ENCODE data around the gene MVB12B.
"Not testable (repeated sequence)": the region's sequence is repeated elsewhere in the genome, so short reads cannot be mapped to it uniquely, and the experiment has no call there.

Gene MVB12B

DNA sequence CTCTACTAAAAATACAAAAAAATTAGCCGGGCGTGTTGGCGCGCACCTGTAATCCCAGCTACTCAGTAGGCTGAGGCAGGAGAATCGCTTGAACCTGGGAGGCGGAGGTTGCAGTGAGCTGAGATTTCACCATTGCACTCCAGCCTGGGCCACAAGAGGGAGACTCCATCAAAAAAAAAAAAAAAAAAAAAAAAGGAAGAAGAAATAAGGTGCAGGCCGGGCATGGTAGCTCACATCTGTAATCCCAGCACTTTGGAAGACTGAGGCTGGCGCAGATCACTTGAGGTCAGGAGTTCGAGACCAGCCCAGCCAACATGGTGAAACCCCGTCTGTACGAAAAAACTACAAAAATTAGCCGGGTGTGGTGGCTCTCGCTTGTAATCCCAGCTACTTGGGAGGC is 228.8 kb downstream of the MVB12B start:
- not testable (repeated sequence) for DNase-seq
